HUES6 (cell line): ENCODE data around the gene CSRP1.

Source experiments
- H3K27ac ChIP-seq: 2 replicates; pipeline ENCODE4 v1.7.0; 2013; ENCODE audit warnings: low read depth, mild to moderate bottlenecking, low read length, inconsistent platforms
- H3K27me3 ChIP-seq: 2 replicates; pipeline ENCODE4 v1.6.1; 2013; ENCODE audit warnings: low read length; ENCODE audit not compliant: control insufficient read depth, insufficient read depth
- H3K36me3 ChIP-seq: 2 replicates; pipeline ENCODE4 v1.6.1; 2013; ENCODE audit warnings: low read length; ENCODE audit not compliant: control insufficient read depth, insufficient read depth
- H3K4me1 ChIP-seq: 2 replicates; pipeline ENCODE4 v1.6.1; 2013; ENCODE audit warnings: low read length; ENCODE audit not compliant: control insufficient read depth, insufficient read depth
- H3K4me3 ChIP-seq: 2 replicates; pipeline ENCODE4 v1.5.1; 2013; ENCODE audit warnings: low read depth, low read length
- H3K9ac ChIP-seq: one replicate; pipeline ENCODE4 v1.6.1; 2013; ENCODE audit warnings: mild to moderate bottlenecking, low read length
- H3K9me3 ChIP-seq: 2 replicates; pipeline ENCODE4 v1.6.1; 2013; ENCODE audit warnings: low read depth, low read length; ENCODE audit not compliant: control insufficient read depth, insufficient read depth

Gene CSRP1

DNA sequence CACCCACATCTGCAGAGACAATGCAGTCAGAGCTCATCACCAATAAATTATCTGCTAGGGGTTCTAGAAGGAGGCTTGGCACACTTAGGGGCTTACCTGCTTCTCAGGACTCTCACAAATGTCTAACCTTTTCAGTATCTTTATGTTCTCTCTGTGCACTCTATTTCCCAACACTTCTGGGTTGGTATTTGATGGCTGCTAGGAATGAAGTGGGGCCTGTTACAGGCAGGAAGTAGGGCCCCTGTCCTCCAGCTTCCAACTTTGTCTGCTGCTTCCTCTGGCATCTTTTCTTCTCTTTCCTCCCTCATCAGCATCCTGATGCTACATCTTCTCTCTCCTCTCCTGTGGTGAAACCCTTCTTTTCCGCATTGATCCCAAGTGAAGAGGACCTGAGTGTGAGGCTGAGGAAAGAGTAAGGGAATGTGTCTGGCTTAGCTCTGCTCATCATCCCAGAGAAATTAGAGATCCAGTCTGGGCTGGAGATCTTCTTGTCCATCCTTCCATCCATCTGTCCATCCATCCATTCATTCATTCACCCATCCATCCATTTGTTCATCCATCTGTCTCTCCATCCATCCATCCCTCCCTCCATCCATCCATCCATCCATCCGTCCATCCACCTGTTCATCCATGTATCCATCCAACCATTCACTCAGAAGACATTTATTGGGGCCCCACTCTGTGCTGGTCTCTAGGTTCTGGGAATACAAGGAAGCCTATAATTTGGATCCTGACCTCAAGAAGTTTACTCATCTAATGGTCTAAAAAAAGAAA is 2.9 kb upstream of the CSRP1 start:
- no peak overlapping the region for H3K27ac ChIP-seq
- no peak overlapping the region for H3K9ac ChIP-seq
- H3K27me3 ChIP-seq: peaks cover 19% of the 10 kb centered on the region
- H3K36me3 ChIP-seq: no peaks in the 10 kb centered on the region
- no peak overlapping the region for H3K4me3 ChIP-seq
- H3K9me3 ChIP-seq: no peaks in the 10 kb centered on the region
- peaks cover 37% of the 10 kb centered on the region for H3K4me1 ChIP-seq

DNA sequence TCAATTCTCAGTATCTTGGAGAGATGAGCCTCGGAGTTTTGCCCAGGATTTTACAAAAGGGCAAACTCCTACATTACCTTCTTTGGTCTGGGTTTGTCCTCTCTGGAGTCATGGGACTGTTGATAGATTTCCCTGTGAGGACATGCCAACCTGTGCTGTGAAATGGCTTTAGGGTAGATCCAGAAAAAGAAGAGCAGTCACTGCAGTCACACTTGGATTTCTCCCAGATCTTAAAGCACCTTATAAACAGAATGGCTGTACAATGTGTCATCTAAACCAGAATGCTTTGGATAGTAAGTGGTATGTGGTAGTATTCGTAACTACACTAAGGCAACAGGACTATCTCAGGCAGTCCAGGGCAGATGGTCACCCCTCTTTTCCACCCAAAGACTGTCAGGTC is 1.9 kb upstream of the CSRP1 start:
- Histone ChIP-seq H3K9me3 (no peaks in the 10 kb centered on the region), H3K4me3 (no peak overlapping the region), H3K9ac (no peak overlapping the region), H3K27ac (no peak overlapping the region), H3K4me1 (peaks cover 45% of the 10 kb centered on the region), H3K36me3 (no peaks in the 10 kb centered on the region), H3K27me3 (peaks cover 19% of the 10 kb centered on the region)

DNA sequence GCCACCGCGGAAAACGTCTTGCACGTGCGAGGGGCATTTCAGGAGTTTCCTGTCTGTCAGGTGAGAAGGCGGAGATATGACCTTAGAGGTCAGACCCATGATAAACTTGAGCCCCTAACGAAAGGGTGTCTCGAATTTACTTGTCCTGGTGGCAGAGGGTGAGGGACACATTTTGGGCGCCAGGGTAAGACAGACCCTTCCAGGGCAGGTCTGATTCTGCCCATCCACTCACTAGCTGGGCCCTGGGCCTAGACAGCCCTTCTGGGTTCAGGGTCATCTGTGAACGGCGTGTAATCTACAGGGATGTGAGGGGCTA is 395 bp upstream of the CSRP1 start:
- H3K4me1 ChIP-seq: peaks cover 51% of the 10 kb centered on the region
- no peak overlapping the region for H3K27ac ChIP-seq
- H3K4me3 ChIP-seq: peak overlapping the region; percentile 60
- H3K9me3 ChIP-seq: no peaks in the 10 kb centered on the region
- H3K36me3 ChIP-seq: no peaks in the 10 kb centered on the region
- H3K27me3 ChIP-seq: peaks cover 19% of the 10 kb centered on the region
- peak overlapping the region; percentile 55 for H3K9ac ChIP-seq

DNA sequence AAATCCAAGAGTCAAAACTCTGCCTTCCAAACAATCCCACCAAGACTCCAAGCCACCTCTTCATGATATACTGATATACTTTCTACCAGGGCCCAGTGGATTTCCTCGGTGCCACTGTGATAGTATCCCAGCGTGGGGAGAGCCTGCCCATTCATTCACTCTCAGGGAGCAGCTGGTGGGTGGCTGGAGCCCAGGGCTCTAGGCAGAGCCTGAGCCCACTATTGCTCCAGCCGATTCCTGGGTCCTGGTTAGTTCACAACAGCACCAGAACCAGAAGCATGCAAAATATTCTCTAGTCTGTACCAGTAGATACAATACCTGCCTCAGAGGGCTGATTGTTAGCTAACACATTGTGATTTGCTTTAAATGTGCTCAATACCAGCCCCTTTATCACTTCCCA is 831 bp downstream of the CSRP1 start:
- peak overlapping the region; percentile 78 for H3K9ac ChIP-seq
- peaks cover 50% of the 10 kb centered on the region for H3K4me1 ChIP-seq
- peaks cover 19% of the 10 kb centered on the region for H3K27me3 ChIP-seq
- peak overlapping the region; percentile 60 for H3K4me3 ChIP-seq
- H3K27ac ChIP-seq: no peak overlapping the region
- no peaks in the 10 kb centered on the region for H3K9me3 ChIP-seq
- no peaks in the 10 kb centered on the region for H3K36me3 ChIP-seq

DNA sequence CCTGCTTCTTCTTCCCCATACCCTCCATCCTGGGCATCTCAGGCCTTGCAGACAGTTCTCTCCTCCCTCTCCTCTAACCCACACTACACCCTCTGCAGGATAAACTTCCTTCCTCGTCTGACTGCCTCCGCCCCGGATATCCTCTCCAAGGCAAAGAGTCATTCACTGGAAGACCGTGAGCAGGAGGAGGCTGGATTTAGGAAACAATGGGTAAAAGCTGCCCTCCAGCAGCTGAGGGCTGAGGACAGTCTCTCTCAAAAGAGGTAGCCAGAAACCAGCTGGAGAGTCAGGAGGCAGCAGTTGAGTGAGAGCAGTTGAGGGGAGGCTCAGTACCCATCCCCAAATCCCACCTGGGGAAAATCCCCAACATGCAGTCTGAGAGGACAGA is 1.4 kb downstream of the CSRP1 start:
- Histone ChIP-seq H3K9me3 (no peaks in the 10 kb centered on the region), H3K9ac (peak overlapping the region; percentile 78), H3K4me3 (peak overlapping the region; percentile 60; the same call in 1 of the 2 replicates), H3K36me3 (no peaks in the 10 kb centered on the region), H3K27me3 (peaks cover 19% of the 10 kb centered on the region), H3K4me1 (peaks cover 56% of the 10 kb centered on the region), H3K27ac (no peak overlapping the region)

DNA sequence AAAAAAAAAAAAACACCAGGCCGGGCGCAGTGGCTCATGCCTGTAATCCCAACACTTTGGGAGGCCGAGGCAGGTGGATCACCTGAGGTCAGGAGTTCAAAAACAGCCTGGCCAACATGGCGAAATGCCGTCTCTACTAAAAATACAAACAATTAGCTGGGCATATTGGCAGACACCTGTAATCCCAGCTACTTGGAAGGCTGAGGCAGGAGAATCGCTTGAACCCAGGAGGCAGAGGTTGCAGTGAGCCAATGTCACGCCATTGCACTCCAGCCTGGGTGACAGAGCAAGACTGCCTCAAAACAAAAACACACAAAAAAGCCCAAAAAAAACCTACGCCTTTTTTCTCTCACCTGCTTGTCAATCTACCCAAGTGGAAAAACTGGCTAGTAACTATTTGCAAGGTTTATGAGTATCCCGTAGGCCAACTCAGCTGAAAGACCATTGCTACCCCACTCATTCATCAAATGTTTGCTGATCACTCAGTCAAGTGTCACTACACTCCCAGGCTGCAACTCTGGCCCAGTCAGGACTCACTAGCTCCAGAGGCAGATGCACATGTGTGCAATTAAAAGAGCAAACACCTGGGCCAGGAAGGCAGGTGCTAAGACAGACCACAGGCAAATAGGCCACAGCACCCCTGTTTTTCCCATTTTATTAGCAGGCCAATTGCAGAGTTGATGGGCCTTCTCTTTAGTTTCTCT is 2.0 kb downstream of the CSRP1 start:
- no peaks in the 10 kb centered on the region for H3K9me3 ChIP-seq
- peaks cover 19% of the 10 kb centered on the region for H3K27me3 ChIP-seq
- peak overlapping the region; percentile 60; the same call in 1 of the 2 replicates for H3K4me3 ChIP-seq
- H3K27ac ChIP-seq: no peak overlapping the region
- no peaks in the 10 kb centered on the region for H3K36me3 ChIP-seq
- peaks cover 61% of the 10 kb centered on the region for H3K4me1 ChIP-seq
- H3K9ac ChIP-seq: peak overlapping the region; percentile 78

DNA sequence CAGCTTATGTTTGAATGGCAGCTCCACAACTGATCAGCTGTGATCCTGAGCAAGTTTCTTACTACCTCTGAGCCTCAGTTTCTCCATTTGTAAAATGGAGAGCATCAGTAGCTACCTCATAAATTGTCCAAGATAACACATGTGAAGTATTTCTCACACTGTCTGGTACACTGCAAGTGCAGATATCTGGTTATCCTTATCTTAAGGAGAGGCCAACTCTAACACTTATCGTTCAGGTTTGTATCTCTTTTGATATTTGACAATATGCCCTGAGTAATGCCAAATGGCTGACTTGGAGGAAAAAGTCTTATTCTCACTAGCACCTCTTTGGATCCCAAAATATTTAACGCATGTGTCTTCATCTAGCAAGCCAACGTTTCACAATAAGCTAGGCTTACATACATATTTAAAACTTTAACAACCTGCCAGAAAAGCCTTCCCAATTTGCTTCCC is 2.7 kb downstream of the CSRP1 start:
- Histone ChIP-seq H3K9me3 (no peaks in the 10 kb centered on the region), H3K4me1 (peaks cover 64% of the 10 kb centered on the region), H3K27me3 (peaks cover 19% of the 10 kb centered on the region), H3K9ac (peak overlapping the region; percentile 76), H3K36me3 (no peaks in the 10 kb centered on the region), H3K27ac (peak overlapping the region; percentile 78; the same call in 1 of the 2 replicates), H3K4me3 (no peak overlapping the region; the same call in 1 of the 2 replicates)

DNA sequence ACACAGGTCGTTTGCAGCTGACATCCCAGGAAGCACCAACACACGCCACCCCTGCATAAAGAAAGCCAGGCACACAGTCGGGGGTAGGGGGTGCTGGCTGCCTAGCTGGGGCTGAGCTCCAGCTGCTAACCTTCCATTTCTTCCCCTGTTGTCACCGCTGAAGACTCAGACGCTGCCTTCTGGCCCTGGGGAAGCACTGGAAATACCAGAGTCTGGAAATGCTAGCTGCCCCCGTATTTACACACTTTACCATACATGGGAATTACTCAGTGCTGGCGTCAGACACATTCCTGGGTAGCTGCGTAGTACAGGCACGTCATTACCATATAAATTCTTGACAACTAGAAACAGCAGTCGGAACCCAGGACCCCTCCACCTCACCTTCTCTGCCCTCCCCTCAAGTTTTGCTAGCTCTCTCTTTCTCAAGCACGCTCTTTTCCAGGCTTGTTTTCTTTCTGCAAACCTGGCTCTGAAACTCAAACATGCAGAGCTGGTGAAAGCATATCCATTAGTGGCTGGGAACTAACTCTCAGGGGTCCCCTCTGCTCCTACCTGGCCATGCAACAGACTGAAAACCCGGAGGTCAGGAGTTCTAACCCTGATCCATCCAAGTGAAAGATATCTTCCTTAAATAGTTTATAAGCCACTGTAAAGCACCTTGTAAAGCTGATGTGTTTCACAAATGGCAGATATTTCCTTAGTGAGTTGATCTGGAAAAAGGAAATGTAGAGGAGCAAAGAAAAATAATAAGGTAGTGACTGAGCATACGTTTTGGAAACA is 3.3 kb downstream of the CSRP1 start:
- Histone ChIP-seq H3K4me3 (no peak overlapping the region; the same call in 1 of the 2 replicates), H3K4me1 (peaks cover 64% of the 10 kb centered on the region), H3K9ac (peak overlapping the region; percentile 76), H3K36me3 (no peaks in the 10 kb centered on the region), H3K27ac (peak overlapping the region; percentile 78; the same call in 1 of the 2 replicates), H3K9me3 (no peaks in the 10 kb centered on the region), H3K27me3 (peaks cover 19% of the 10 kb centered on the region)

DNA sequence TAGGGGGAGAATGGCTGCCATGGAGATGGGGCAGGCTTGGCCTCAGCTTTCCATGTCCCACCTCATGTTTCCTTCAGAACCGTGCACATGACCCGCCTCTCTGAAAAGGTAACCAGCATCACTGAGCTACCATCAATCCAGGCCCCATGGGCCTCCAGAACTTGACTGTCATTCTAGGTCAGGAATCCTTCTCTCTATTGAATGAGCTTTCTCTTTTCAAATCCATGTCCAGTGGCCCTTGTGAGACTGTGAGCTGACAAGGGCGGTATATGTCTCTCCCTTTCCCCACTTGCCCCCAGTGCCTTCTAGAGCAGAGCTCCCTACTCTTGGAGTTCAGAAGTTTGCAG is 4.4 kb downstream of the CSRP1 start:
- Histone ChIP-seq H3K36me3 (no peaks in the 10 kb centered on the region), H3K9me3 (no peaks in the 10 kb centered on the region), H3K4me1 (peaks cover 63% of the 10 kb centered on the region), H3K27me3 (peaks cover 14% of the 10 kb centered on the region), H3K4me3 (no peak overlapping the region), H3K27ac (no peak overlapping the region), H3K9ac (peak overlapping the region; percentile 45)

DNA sequence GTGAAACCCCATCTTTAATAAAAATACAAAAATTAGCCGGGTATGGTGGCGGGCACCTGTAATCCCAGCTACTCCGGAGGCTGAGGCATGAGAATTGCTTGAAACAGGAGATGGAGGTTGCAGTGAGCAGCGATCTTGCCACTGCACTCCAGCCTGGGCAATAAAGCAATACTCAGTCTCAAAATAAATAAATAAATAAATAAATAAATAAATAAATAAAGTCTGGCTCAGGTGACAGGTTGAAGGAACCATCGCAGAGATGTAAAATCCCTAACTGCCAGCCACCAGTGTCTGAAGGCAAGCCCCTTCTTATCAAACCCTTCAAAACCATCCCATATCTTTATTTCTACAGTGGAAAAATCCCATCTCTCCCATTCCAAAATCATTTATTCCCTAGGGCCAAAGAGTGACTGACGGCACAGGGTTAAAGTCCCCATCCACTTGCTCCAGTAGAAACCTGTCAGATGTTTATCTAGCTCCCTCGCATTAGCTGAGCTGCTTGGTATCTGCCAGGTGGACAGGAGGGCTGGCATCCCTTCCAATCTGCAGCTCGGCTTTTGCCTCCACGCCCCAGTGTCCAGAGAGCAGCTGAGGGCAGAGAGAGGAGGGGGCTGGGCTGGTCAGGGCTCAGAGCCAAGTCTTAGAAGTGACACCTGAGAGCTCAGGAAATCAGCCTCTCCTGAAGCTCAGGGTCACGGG is 5.0 kb downstream of the CSRP1 start:
- Histone ChIP-seq H3K4me1 (peaks cover 59% of the 10 kb centered on the region), H3K27me3 (peaks cover 9% of the 10 kb centered on the region; the same call in 1 of the 2 replicates), H3K9me3 (no peaks in the 10 kb centered on the region), H3K27ac (no peak overlapping the region), H3K9ac (peak overlapping the region; percentile 45), H3K36me3 (no peaks in the 10 kb centered on the region), H3K4me3 (no peak overlapping the region)
